NCI-H1417 treated with DMSO at 0.1 percent for 48 hours (cell line): ENCODE data around the gene PFDN5.
"Not testable (repeated sequence)": the region's sequence is repeated elsewhere in the genome, so short reads cannot be mapped to it uniquely, and the experiment has no call there.

ENCODE experiments used
- DNase-seq: peaks from one replicate; lab custom pipeline; 2025; lab: John Stamatoyannopoulos, UW

PFDN5 gene

DNA sequence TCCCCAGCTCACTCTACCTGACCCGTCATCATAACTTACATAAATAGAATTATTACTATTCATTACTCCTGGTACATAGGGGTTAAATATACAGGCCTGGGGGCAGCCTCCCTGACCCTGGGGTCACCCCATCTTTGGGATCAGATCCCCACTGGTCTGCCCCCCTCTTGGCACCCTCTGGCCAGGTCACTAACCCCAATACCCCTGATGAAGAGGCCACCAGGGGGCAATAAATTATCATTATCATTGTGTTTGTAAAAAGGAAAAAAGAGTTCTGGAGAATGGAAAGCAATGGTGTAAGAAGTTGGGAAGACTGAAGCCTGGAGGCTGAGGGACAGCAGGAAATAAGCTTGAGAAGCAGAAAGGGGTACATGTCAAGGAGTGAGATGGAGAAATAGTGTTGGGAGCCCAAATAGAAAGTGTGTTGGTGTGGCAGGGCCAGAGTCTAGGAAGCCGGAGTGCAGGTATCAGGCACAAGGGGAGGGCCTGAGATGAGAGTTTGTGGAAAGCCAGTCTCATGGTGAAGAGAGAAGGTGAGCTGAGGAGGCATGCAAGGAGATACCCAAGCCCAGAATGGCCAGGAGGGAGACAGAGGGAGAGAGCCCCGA, 32.2 kb downstream of the PFDN5 start:
- DNase-seq: no peak

DNA sequence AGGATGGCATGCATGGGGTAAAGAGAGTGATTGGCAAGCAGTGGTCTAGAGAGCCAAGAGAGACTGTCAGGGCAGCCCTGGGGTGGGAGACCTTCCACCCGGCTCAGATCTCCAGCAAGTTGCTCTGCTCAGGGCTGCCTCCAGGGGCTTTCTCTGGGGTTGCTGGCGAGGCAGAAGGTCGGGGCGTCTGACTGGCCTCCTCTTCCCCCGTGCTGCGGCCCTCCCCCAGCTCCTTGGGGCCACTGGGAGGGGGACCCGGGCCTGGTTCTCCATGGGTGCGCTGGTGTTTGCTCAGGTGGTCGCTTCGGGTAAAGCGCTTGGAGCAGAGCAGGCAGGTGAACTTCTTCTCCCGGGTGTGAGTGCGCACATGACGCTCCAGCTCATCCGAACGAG, 32.7 kb downstream of the PFDN5 start:
- no peak for DNase-seq

DNA sequence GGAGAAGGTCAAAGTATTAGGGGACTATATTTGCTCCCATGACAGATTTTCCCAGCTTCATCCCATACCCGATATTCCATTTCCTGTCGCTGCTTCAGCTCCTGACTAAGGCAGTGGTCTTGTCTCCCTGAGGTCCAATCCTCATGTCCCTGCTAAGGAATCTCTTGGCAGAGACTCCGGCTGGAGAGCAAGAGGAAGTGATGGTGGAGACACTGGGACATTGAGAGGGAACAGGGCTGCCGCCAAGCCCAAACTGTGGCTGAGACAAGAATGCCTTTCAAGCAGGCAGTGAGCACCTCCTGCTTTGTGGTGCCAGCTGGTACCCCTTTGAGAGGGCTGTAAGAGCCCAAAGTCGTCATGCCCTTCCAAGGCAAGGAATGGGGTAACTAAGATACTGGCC, 35.3 kb downstream of the PFDN5 start:
- no peak for DNase-seq

DNA sequence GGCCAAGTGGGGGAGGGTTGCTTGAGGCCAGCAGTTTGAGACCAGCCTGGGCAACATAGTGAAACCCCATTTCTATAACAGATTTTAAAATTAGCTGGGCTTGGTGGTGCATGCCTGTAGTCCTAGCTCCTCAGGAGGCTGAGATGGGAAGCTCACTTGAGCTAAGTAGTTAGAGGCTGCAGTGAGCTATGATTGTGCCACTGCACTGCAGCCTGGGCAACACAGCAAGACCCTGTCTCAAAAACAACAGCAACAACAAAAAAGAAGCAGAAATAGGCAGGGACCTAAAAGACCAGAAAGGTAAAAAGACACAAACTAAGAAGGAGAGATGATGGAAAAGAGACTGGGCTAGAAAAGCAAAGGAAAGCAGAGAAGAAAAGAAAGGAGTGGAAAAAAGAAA, 37.0 kb downstream of the PFDN5 start:
- not testable (repeated sequence) for DNase-seq

DNA sequence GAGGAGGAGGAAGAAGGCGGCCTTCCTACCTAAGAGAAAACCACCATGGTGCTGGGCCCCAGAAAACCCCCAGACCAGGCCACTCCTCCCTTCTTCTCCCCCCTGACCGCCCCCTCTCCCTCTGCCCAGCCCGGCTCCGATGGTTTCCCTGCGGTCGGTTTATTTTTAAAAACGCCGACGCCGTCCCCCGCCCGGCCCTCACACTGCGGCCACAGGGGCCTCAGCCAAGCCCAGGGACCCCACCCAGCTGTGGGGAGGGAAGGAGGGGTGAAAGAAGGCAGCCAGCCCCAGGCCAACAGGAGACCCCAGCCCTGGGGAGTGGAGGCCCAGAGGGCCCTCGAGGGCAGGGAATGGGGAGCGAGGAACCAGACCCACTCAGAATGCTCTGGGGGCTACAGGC, 37.4 kb downstream of the PFDN5 start:
- DNase-seq: no peak

DNA sequence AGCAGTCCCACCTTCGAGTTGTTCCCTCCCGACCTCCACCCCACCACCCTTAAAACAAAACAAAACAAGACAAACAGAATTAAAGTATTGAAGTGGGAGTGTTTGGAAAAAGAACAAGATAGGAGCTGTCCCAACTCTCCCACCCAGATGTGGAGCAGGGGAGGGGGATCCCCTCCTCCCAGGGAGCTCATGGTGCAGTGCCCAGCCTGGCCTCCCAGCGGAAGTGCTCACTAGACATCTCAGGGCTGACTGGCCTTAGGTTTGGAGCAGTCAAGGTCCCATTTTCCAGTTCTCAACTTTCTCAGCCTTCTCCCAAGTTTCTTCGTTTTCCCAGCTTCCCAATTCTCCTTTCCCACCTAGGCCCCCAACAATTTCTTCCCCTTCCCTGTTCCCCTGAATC, 37.9 kb downstream of the PFDN5 start:
- DNase-seq: no peak

DNA sequence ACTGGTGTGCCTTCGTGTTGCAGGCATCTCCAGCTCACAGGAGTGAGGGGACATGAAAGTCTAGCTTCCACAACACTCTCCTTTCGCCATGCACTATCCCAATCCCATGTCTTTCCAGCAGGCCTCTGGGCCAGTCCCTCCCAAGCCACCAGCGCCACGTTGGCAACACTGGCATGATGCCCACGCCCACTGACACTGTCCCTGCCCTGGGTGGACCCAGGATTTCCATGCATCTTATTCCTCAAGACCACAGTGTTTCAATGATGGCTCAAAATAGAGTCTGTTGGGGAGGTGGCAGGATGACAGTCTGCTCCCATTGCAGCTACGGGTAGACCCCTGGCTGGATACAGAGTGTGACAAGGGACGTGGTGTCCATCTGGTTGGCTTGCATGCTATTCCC, 38.5 kb downstream of the PFDN5 start:
- no peak for DNase-seq

DNA sequence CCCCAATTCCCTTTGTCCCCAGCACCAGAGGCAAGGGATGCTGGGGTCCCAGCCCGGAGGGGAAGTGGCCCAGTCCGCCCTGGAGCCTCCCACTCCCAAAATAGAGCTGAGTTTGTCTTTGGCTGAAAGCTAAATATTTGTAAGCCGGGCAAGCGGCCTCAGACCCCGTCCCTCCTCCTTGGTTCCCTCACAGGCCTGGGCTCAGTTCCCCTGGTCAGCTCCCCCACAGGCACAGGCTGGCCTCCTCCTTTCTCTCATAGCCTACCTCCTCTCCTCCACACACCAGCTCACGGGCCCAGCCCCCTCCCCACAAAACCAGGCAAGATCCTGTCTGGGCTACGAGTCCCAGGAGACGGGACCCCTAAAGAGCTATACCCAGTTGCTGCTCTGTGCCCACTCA, 39.5 kb downstream of the PFDN5 start:
- no peak for DNase-seq

DNA sequence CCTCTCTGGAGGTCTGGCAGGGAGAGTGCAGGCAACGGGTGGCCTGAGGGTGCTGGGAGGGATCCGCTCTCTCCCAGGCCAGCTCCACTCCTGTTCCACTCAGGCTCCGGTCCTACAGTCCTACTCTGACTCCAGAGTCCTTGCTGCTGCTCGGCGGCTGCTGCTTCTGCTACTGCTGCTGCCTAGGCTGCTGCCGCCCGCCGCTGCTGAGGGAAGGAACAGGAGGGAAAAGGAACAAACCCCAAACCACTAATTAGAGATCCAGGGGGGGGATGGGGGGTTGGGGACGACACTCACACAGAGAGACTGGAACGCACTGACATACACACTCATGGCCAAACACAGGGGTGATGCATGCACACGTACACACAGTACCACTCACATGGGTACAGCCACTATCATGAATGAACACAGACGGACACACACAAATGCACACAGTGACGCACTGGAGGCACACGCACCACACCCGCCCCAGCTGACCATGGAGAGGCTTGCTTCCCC, 40.9 kb downstream of the PFDN5 start, which contains the start of gene SP7:
SP7 (minus strand) TSS at position 174 of the 501 bp plus-strand sequence. CDS start 708 bp downstream, outside the sequence.
- no peak for DNase-seq

DNA sequence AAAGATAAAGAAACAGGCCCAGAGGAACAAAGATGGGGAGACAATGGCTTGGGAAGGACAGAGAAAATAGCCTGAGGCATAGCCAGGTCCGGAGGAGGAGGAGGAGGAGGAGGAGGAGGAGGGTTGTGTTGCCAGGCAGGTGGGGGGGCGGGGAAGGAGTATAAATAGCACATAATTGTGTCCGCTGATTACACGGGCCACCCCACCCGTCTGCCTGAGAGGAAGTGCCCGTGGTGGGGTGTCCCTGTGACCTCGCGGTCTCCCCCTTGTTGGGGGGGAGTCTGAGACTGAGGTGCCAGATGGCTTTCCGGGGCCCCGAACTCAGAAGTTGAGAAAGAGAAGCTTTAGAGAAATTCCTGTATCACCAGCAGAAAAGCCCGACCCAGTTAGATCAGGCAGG, 42.7 kb downstream of the PFDN5 start:
- DNase-seq: no peak

DNA sequence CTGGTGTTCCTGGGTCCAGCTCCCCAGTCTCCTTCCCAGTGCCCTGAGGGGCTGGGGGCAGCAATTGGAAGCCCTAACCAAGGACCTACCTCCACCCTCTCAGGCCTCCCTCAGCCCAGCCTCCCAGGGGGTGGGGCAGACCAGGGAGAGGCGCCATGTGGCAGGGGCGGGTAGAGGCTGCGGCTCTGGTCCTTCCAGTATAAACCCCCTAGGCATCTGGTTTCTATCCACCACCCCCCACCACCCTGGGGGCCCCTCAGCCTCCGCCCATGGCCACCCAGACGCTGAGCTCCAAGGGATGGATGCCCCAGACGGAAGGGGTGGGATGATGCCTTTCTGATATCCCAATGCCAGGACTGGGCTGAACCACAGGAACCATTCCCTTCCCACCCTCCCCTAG, 43.6 kb downstream of the PFDN5 start:
- no peak for DNase-seq

DNA sequence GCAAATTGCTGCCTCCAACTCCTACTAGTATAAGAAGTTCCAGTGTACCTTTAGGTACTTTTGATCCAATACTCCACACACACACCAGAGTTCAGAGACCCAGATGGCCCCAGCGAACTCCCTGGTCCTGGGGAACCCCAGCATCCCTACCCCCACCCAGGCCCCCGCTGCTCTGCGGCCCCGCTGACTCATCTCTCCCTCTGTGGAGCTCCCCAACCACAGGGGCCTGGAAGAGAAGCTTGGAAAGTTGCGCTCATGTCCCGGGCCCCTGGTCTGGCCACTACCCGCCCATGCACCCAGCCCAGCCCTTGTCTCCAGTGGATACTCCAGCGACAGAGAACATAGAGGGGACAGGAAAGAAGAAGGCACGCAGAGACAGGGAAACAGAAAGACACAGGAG, 45.1 kb downstream of the PFDN5 start:
- no peak for DNase-seq

DNA sequence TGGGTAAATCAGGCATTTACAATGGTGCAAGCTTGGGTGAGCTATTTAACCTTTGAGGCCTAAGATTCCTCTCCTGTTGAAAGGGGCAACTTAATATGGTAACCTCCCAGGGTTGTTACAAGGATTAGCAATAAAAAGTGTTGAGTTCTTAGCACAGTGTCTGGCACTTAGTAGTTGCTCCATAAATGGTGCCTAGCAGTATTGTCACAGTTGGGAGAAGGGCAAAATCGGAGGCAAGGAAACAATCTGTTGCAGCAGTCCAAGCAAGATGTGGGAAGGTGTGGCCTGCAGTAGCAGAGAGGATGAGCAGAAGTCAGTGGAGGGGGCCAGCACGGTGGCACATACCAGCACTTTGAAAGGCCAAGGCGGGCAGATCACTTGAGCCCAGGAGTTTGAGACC, 48.1 kb downstream of the PFDN5 start:
- DNase-seq: no peak

DNA sequence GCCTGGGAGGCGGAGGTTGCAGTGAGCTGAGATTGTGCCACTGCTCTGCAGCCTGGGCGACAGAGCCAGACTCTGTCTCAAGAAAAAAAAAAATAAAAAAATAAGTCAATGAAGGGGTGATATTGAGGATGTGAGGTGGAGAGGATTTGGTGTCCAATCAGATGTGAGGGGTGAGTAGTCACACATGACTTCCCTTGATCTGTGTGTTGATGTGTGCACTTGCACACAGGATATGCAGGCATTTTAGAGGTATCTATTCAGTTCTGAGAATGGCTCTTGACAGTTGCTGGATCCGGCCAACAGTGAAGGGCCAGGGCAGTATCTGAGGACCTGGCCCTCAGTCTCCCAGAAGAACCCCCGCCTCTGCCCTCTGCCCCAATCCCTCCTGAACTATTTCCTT, 48.6 kb downstream of the PFDN5 start:
- no peak for DNase-seq

DNA sequence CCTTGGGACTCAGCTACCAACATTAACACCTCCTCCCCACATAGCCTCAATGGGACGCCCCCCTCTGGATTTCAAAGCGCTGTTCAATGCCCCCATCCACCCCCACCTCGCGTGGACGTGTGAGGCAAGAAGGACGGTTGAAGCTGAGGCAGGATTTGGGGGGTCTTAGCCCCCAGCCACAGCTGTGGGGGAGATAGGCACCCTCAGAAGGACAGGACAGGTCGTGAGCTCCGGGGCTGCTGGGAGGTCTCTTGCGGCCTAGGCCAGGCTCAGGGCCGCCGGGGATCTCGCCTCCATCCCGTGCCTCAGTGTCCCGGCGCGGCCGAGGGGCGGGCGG, 49.1 kb downstream of the PFDN5 start:
- no peak for DNase-seq

DNA sequence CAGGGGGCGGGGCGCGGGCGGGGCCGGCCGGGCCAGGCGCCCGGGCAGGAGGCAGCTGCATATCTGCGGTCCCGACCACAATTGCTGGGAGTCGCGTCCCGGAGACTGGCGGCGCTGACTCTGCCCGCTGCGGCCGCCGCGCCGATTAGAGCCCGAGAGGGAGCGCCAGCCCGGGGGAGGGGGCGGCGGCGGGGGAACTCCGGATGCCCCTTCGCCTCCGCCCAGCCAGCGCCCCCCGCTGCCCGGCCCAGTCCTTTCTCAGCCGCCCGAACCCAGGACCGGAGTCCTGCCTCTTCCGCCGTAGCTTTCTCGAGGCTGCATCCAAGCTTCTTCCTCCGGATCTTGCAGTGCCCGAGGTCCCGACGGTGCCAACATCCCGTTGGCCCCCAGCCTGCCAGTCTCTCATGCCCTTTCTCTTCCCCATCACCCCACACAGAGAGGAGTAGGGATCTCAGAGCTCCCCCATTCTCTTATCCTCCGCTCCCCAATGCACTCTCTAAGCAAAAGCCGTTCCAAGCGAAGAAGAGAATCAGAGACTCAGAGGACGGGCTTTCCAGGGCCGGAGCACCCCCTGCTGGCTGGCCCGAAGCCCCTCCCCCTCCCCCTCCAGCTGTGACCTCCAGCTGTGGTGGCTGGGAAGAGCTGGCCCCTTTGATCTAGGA, 49.6 kb downstream of the PFDN5 start:
- DNase-seq: no peak

DNA sequence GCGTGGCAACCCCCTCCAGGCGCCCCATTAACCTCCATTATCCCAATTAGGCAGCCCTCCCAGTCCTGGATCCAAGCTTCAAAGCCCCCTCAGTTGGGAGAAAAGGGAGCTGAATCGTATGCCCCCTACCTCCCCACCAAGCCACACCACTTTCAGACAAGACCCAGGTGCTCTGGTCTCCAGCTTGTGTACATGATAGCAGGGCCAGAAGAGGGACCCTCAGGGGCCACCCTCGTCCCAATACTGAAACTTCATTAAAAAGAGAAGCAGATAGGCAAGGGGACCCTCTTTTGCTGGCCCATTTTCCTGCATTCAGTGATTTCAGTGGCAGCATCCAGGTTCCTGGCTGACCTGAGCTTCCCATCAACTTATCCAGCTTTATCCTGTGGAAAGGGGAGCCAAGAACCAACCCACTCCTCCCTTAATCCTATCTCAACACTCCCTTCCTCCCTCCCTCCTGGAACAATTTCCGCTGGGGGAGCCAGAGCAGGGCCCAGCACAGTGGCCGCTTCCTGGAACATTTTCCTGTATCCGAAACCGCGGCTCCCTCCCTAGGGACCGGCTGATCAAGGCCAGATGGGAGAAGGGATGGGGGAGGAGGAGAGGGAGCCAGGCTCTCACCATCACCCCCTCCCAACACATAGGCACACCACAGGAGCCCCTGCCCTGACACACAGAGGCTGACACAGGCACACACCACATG, 50.3 kb downstream of the PFDN5 start:
- no peak for DNase-seq

DNA sequence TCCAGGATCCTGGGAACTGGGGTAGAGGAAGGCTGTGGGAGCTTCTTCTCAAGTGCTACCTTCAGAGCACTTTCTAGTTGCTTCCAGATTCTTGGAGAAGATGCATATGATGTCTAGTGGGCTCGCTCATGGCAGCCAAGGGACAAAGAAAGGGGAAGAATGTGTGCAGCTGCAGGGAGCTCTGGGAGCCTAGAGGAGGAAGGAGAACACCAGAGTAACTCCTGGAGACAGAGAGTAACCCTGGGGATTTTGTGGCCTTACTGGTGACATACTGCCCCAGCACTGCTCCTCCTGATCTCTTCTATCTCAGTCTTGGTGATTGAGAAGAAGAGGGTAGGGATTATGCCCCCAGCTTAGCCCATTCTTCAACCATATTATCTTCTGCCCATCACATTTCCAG, 51.1 kb downstream of the PFDN5 start:
- DNase-seq: no peak

DNA sequence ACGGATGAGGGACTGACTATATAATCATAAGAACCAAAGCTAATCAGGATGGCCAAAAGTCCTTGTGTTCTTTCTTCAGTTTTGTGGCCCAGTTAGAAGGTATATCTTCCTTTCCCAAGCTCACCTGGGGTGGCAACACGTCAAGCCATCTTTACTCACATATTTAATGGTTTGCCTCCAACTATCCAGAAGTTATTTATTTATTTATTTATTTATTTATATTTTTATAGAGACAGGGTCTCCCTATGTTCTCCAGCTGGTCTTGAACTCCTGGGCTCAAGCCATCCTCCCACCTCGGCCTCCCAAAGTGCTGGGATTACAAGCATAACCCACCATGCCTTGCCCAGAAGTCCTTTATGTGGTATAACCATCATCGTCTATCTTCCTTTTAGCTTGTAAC, 52.6 kb downstream of the PFDN5 start:
- no peak for DNase-seq
